Liver (tissue), 9 donors: ENCODE data around the gene TMEM131. TPM values are rescaled to one million over a fixed set of nuclear protein-coding genes. Genes with fewer than 3 reads are reported as not detected.

Experiments
- DNase-seq: peaks from one replicate; pipeline ENCODE4 v3.0.0-alpha.2; 2017; ENCODE audit warnings: low spot score
- H3K27ac ChIP-seq, 2 donors: one replicate each; pipeline ENCODE4 v1.7.0; 2013; ENCODE audit warnings: inconsistent platforms in 2 of 2, low read length in 2 of 2, control low read depth in 1 of 2, low read depth in 1 of 2, mild to moderate bottlenecking in 1 of 2
- H3K27me3 ChIP-seq, 4 donors: one replicate each; pipeline versions ENCODE4 v1.6.1 to v1.7.0; 2013; ENCODE audit warnings: low read length in 3 of 4, inconsistent platforms in 1 of 4, mild to moderate bottlenecking in 1 of 4, moderate library complexity in 1 of 4; ENCODE audit not compliant: control insufficient read depth in 4 of 4, insufficient read depth in 4 of 4
- H3K36me3 ChIP-seq, 4 donors: one replicate each; pipeline versions ENCODE4 v1.6.1 to v1.7.0; 2013; ENCODE audit warnings: low read length in 3 of 4, mild to moderate bottlenecking in 3 of 4, low read depth in 1 of 4, moderate library complexity in 1 of 4; ENCODE audit not compliant: control insufficient read depth in 4 of 4, insufficient read depth in 3 of 4
- H3K4me1 ChIP-seq, 4 donors: one replicate each; pipeline versions ENCODE4 v1.6.1 to v1.7.0; 2013; ENCODE audit warnings: low read length in 3 of 4, mild to moderate bottlenecking in 3 of 4, moderate library complexity in 1 of 4; ENCODE audit not compliant: control insufficient read depth in 4 of 4, insufficient read depth in 4 of 4
- H3K4me3 ChIP-seq, 3 donors: one replicate each; pipeline versions ENCODE4 v1.6.1 to v1.7.0; 2013; ENCODE audit warnings: low read length in 3 of 3, control low read depth in 1 of 3, low read depth in 1 of 3, mild to moderate bottlenecking in 1 of 3
- H3K9ac ChIP-seq, 2 donors: one replicate each; pipeline ENCODE4 v1.7.0; 2013; ENCODE audit warnings: low read length in 2 of 2, mild to moderate bottlenecking in 2 of 2, moderate library complexity in 2 of 2, control low read depth in 1 of 2, low read depth in 1 of 2
- H3K9me3 ChIP-seq, 4 donors: one replicate each; pipeline versions ENCODE4 v1.6.1 to v1.7.0; 2013; ENCODE audit warnings: low read length in 3 of 4; ENCODE audit not compliant: control insufficient read depth in 4 of 4
- ATF3 ChIP-seq: IDR thresholded peaks from 2 replicates; pipeline ENCODE4 v1.6.1; 2016; ENCODE audit warnings: antibody characterized with exemption
- FOXA2 ChIP-seq: IDR thresholded peaks from 2 replicates; pipeline ENCODE4 v1.6.1; 2016; ENCODE audit warnings: antibody characterized with exemption
- GABPA ChIP-seq, 2 donors: IDR thresholded peaks in 1 of 2; conservative IDR thresholded peaks in 1 of 2; 2 replicates each; pipeline ENCODE4 v1.6.1; 2016; ENCODE audit warnings: antibody characterized with exemption in 2 of 2, mild to moderate bottlenecking in 1 of 2, moderate library complexity in 1 of 2
- HNF4A ChIP-seq, 2 donors: conservative IDR thresholded peaks; 2 replicates each; pipeline ENCODE4 v1.6.1; 2016; ENCODE audit warnings: antibody characterized with exemption in 2 of 2, mild to moderate bottlenecking in 2 of 2
- HNF4G ChIP-seq: IDR thresholded peaks from 2 replicates; pipeline ENCODE4 v1.6.1; 2016; ENCODE audit warnings: antibody characterized with exemption
- JUND ChIP-seq, 2 donors: IDR thresholded peaks; 2 replicates each; pipeline ENCODE4 v1.6.1; 2016; ENCODE audit warnings: antibody characterized with exemption in 2 of 2
- NR2F2 ChIP-seq: IDR thresholded peaks from 2 replicates; pipeline ENCODE4 v1.6.1; 2016; ENCODE audit warnings: antibody characterized with exemption
- RAD21 ChIP-seq, 2 donors: IDR thresholded peaks; 2 replicates each; pipeline ENCODE4 v1.6.1; 2016; ENCODE audit warnings: antibody characterized with exemption in 2 of 2, mild to moderate bottlenecking in 2 of 2
- REST ChIP-seq: IDR thresholded peaks from 2 replicates; pipeline ENCODE4 v1.6.1; 2016; ENCODE audit warnings: antibody characterized with exemption, mild to moderate bottlenecking
- TAF1 ChIP-seq: conservative IDR thresholded peaks from 2 replicates; pipeline ENCODE4 v1.6.1; 2016; ENCODE audit warnings: antibody characterized with exemption, mild to moderate bottlenecking
- ZBTB33 ChIP-seq: IDR thresholded peaks from 2 replicates; pipeline ENCODE4 v1.6.1; 2016; ENCODE audit warnings: antibody characterized with exemption
- WGBS: extraction: QIAGEN DNeasy Blood & Tissue Kit; methylation state at CpG from one replicate; pipeline ENCODE4 v1.1.7; 2013; 5-methylcytosine and 5-hydroxymethylcytosine counted together
- polyA plus RNA-seq, 2 donors: library from polyadenylated mRNA; stranded (reverse) in 1 of 2; unstranded in 1 of 2; fragments of 200-250 nt in 1 of 2; fragments of >200 nt in 1 of 2; fragmentation: Nextera tagmentation in 1 of 2; extraction: Ambion mirVana in 1 of 2; gene quantifications; one replicate each; pipeline versions ENCODE4 v1.2.1 to v1.2.3, GENCODE V29; 2013 to 2015
- total RNA-seq, 2 donors: library from RNA; depleted of rRNA; stranded (reverse); fragments of >200 nt; gene quantifications; one replicate each; pipeline ENCODE4 v1.2.3, GENCODE V29; 2014
- TF ChIP-seq, protein P1 (sequence below): IDR thresholded peaks from 2 replicates; pipeline ENCODE4 v1.6.1; 2016; ENCODE audit warnings: antibody characterized with exemption
- donor health status: healthy.
- donor health status: healthy.
- donor health status: healthy.
- donor health status: healthy.
- donor health status: healthy.

Gene TMEM131
- total and polyA plus RNA-seq, 4 donors: 6.1 to 22.8 (median 11.2) TPM

DNA sequence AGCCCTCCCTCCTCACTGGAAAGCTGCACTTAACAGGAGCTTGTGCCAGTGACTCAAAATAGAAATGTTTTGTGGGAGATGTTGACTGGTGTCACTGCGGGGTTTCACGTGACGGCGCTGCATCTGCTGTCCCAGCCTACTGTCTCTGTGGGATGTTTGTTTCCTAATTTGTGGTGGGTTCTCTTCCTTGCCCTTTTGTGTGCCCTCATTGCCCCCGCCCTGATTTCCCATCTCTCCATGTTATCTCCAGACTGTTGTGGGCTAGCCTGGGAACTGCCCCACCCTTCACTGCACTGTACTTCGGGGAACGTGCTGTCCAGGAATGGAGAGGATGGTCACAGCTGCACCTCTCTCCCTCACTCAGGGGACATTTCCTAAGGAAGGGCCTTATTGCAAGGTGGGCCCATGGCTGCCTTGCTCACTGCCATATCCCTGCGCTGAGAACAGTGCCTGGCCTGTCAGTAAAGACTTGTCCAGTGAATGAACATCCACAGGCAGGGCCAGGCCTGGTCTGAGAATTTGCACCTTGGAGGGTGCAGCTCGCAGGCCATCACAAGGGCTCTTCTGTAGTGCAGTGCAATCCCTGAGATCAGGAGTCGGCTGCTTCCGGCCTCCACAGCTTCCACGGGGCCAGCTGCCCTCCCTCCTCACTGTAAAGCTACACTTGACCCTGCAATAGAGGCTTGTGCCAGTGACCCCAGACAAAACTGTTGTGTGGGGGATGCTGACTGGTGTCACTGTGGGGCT is 264.3 kb downstream of the TMEM131 start:
- Histone ChIP-seq H3K36me3 (no peaks in the 10 kb centered on the region), H3K9me3 (peaks cover 0 to 4% (median 2%) of the 10 kb centered on the region in 4 donors), H3K9ac (no peak overlapping the region), H3K27me3 (no peaks in the 10 kb centered on the region), H3K27ac (no peak overlapping the region), H3K4me1 (no peaks in the 10 kb centered on the region), H3K4me3 (no peak overlapping the region)
- WGBS: 89% methylated on average over 12 of the region's 12 CpGs
- TF ChIP-seq ATF3 (no peak), HNF4A (conservative IDR thresholded peaks at IDR 0.05) (no peak), HNF4G (no peak), FOXA2 (no peak), TAF1 (no peak), NR2F2 (no peak)
- TF ChIP-seq, protein P1, sequence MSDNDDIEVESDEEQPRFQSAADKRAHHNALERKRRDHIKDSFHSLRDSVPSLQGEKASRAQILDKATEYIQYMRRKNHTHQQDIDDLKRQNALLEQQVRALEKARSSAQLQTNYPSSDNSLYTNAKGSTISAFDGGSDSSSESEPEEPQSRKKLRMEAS: no peak
- no peak for DNase-seq

GRCh38 chr2:97730245-97730644 is 265.5 kb downstream of the TMEM131 start:
- Histone ChIP-seq H3K9ac (no peak overlapping the region), H3K4me3 (no peak overlapping the region), H3K36me3 (no peaks in the 10 kb centered on the region), H3K4me1 (no peaks in the 10 kb centered on the region), H3K27ac (no peak overlapping the region), H3K9me3 (peaks cover 0 to 4% (median 2%) of the 10 kb centered on the region in 4 donors), H3K27me3 (no peaks in the 10 kb centered on the region)
- 86% methylated on average over 1 of the region's 1 CpG for WGBS
- no peak for DNase-seq
- TF ChIP-seq JUND (IDR thresholded peaks at IDR 0.05): no peak
- TF ChIP-seq ZBTB33: no peak
- no peak for TF ChIP-seq HNF4A (conservative IDR thresholded peaks at IDR 0.05)
- no peak for TF ChIP-seq RAD21 (IDR thresholded peaks at IDR 0.05)
- TF ChIP-seq, protein P1: no peak
- TF ChIP-seq REST: no peak
- TF ChIP-seq GABPA (IDR thresholded peaks at IDR 0.05 in 1 of 2, conservative IDR thresholded peaks at IDR 0.05 in 1 of 2): no peak
